ENCODE data around the gene KLK10. TPM values are rescaled to one million over a fixed set of nuclear protein-coding genes. Genes with fewer than 3 reads are reported as not detected.

KLK10 gene
- polyA plus RNA-seq, 1 of the 3 experiments (the other 2 are of a cell fraction) = not detected

GRCh38 chr19:50974702-50975556, 44.6 kb downstream of the KLK10 start:
- ChIA-PET CTCF (no interaction called here), POLR2A (no interaction called here)
- Histone ChIP-seq H3K36me3 (replicated peaks in 1 of 2; ENCODE audit: control insufficient read depth in 1 of 2, insufficient read depth in 2 of 2, low read length in 1 of 2) (no peaks in the 10 kb centered on the region), H3K79me2 (ENCODE audit: insufficient read depth) (no peaks in the 10 kb centered on the region), H3K4me2 (no peak overlapping the region), H4K20me1 (ENCODE audit: insufficient read depth) (no peaks in the 10 kb centered on the region), H3K4me1 (ENCODE audit: control insufficient read depth in 1 of 2, insufficient read depth in 2 of 2, low read depth in 1 of 2, low read length in 1 of 2) (no peaks in the 10 kb centered on the region), H3K9me3 (no peaks in the 10 kb centered on the region), H3K9ac (no peak overlapping the region), H3K9me2 (no peaks in the 10 kb centered on the region), H3K27me3 (ENCODE audit: insufficient read depth) (peaks cover 21% of the 10 kb centered on the region; the same call in 1 of the 2 replicates), H2AFZ (ENCODE audit: low read depth) (no peak overlapping the region), H3K27ac (ENCODE audit: low read depth in 2 of 2, low read length in 1 of 2) (no peak overlapping the region), H3F3A (replicated peaks; ENCODE audit: insufficient read depth) (no peaks in the 10 kb centered on the region), H3K4me3 (ENCODE audit: low read depth in 2 of 2, low read length in 1 of 2) (no peak overlapping the region)
- TF ChIP-seq, protein P1, sequence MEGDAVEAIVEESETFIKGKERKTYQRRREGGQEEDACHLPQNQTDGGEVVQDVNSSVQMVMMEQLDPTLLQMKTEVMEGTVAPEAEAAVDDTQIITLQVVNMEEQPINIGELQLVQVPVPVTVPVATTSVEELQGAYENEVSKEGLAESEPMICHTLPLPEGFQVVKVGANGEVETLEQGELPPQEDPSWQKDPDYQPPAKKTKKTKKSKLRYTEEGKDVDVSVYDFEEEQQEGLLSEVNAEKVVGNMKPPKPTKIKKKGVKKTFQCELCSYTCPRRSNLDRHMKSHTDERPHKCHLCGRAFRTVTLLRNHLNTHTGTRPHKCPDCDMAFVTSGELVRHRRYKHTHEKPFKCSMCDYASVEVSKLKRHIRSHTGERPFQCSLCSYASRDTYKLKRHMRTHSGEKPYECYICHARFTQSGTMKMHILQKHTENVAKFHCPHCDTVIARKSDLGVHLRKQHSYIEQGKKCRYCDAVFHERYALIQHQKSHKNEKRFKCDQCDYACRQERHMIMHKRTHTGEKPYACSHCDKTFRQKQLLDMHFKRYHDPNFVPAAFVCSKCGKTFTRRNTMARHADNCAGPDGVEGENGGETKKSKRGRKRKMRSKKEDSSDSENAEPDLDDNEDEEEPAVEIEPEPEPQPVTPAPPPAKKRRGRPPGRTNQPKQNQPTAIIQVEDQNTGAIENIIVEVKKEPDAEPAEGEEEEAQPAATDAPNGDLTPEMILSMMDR (IDR thresholded peaks at IDR 0.05) = no peak
- TF ChIP-seq, protein P2, sequence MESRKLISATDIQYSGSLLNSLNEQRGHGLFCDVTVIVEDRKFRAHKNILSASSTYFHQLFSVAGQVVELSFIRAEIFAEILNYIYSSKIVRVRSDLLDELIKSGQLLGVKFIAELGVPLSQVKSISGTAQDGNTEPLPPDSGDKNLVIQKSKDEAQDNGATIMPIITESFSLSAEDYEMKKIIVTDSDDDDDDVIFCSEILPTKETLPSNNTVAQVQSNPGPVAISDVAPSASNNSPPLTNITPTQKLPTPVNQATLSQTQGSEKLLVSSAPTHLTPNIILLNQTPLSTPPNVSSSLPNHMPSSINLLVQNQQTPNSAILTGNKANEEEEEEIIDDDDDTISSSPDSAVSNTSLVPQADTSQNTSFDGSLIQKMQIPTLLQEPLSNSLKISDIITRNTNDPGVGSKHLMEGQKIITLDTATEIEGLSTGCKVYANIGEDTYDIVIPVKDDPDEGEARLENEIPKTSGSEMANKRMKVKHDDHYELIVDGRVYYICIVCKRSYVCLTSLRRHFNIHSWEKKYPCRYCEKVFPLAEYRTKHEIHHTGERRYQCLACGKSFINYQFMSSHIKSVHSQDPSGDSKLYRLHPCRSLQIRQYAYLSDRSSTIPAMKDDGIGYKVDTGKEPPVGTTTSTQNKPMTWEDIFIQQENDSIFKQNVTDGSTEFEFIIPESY (IDR thresholded peaks at IDR 0.05; ENCODE audit: borderline replicate concordance, low read depth) = no peak
- TF ChIP-seq YY1 (IDR thresholded peaks at IDR 0.05; ENCODE audit: low read depth) (no peak), FOSL2 (IDR thresholded peaks at IDR 0.05; ENCODE audit: borderline replicate concordance, low read depth) (no peak), SIN3A (IDR thresholded peaks at IDR 0.05; ENCODE audit: borderline replicate concordance, low read depth, low read length) (no peak), GATA2 (CRISPR knock-in tag; IDR thresholded peaks at IDR 0.05) (no peak), RAD21 (IDR thresholded peaks at IDR 0.05; ENCODE audit: low read length) (no peak), JUND (IDR thresholded peaks at IDR 0.05) (no peak), NRF1 (IDR thresholded peaks at IDR 0.05; ENCODE audit: low read depth, low read length) (no peak)
- DNase-seq = no peak
- WGBS (ENCODE audit: low lambda C conversion rate) = 10% methylated on average over 5 of the region's 9 CpGs

- POLR2A ChIA-PET = no interaction called here
- TF ChIP-seq USF1 (IDR thresholded peaks at IDR 0.05; ENCODE audit: borderline replicate concordance, low read depth) (no peak), FOSL2 (IDR thresholded peaks at IDR 0.05; ENCODE audit: borderline replicate concordance, low read depth) (no peak), RCOR1 (IDR thresholded peaks at IDR 0.05; ENCODE audit: low read length) (no peak), IRF3 (IDR thresholded peaks at IDR 0.05; ENCODE audit: low read depth, low read length) (no peak), SIN3A (IDR thresholded peaks at IDR 0.05; ENCODE audit: borderline replicate concordance, low read depth, low read length) (no peak), MEF2A (IDR thresholded peaks at IDR 0.05; ENCODE audit: borderline replicate concordance, low read depth) (no peak), NFIC (IDR thresholded peaks at IDR 0.05; ENCODE audit: borderline replicate concordance) (no peak), TEAD4 (IDR thresholded peaks at IDR 0.05; ENCODE audit: borderline replicate concordance, insufficient read depth) (no peak), SMC3 (IDR thresholded peaks at IDR 0.05; ENCODE audit: low read depth, low read length) (no peak), JUND (IDR thresholded peaks at IDR 0.05) (no peak), NRF1 (IDR thresholded peaks at IDR 0.05; ENCODE audit: low read depth, low read length) (no peak), CHD2 (IDR thresholded peaks at IDR 0.05; ENCODE audit: low read length, partially characterized antibody) (no peak), MXI1 (IDR thresholded peaks at IDR 0.05; ENCODE audit: low read depth, low read length) (no peak), FOXM1 (IDR thresholded peaks at IDR 0.05; ENCODE audit: low read depth) (no peak)
- TF ChIP-seq, protein P3, sequence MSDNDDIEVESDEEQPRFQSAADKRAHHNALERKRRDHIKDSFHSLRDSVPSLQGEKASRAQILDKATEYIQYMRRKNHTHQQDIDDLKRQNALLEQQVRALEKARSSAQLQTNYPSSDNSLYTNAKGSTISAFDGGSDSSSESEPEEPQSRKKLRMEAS (IDR thresholded peaks at IDR 0.05; ENCODE audit: low read depth) = no peak
Measured at GRCh38 chr19:50972795-50973376, 46.6 kb downstream of the KLK10 start.

More at GRCh38 chr19:50972795-50973376, 46.6 kb downstream of the KLK10 start:
- no peaks in the 10 kb centered on the region for H3F3A ChIP-seq (replicated peaks; ENCODE audit: insufficient read depth)
- no peak overlapping the region for H3K4me3 ChIP-seq (ENCODE audit: low read depth in 2 of 2, low read length in 1 of 2)
- no peak for DNase-seq
- H3K9me2 ChIP-seq = no peaks in the 10 kb centered on the region
- H3K4me2 ChIP-seq = no peak overlapping the region
- no peaks in the 10 kb centered on the region for H3K4me1 ChIP-seq (ENCODE audit: control insufficient read depth in 1 of 2, insufficient read depth in 2 of 2, low read depth in 1 of 2, low read length in 1 of 2)
- H3K36me3 ChIP-seq (replicated peaks in 1 of 2; ENCODE audit: control insufficient read depth in 1 of 2, insufficient read depth in 2 of 2, low read length in 1 of 2) = no peaks in the 10 kb centered on the region
- H3K9me3 ChIP-seq = no peaks in the 10 kb centered on the region
- H3K27me3 ChIP-seq (ENCODE audit: insufficient read depth) = peaks cover 34% of the 10 kb centered on the region
- H2AFZ ChIP-seq (ENCODE audit: low read depth) = no peak overlapping the region
- H3K9ac ChIP-seq = no peak overlapping the region
- no peaks in the 10 kb centered on the region for H3K79me2 ChIP-seq (ENCODE audit: insufficient read depth)
- CTCF ChIA-PET = interaction anchor here (0.5 to 0.8 kb wide), 2 partner anchors 48 to 684 kb away, joined by 3 to 5 read pairs; no protein-coding TSS in a partner anchor
- no peaks in the 10 kb centered on the region for H4K20me1 ChIP-seq (ENCODE audit: insufficient read depth)
- H3K27ac ChIP-seq (ENCODE audit: low read depth in 2 of 2, low read length in 1 of 2) = no peak overlapping the region
- WGBS (ENCODE audit: low lambda C conversion rate) = 2% methylated on average over 9 of the region's 9 CpGs
